GM18520 (cell line): ENCODE measurements around the gene PTH2.
"Not testable (repeated sequence)": the region's sequence is repeated elsewhere in the genome, so short reads cannot be mapped to it uniquely, and the experiment has no call there.

Experiments
- ATAC-seq: cut with Tn5 transposase; IDR thresholded peaks from one replicate; pipeline ENCODE4 v1.9.1; 2021; ENCODE audit not compliant: unreplicated experiment

PTH2 gene

GRCh38 chr19:49423071-49423984, at the start of gene PTH2:
PTH2 (minus strand) TSS chr19:49423441; CDS start chr19:49423339, 102 bp downstream.
- no peak for ATAC-seq

- no peak for ATAC-seq
These were observed 49.7 kb upstream of the PTH2 start for GRCh38 chr19:49472936-49473335.

- ATAC-seq: no peak
These were observed 47.4 kb upstream of the PTH2 start for GRCh38 chr19:49470615-49470978.

- ATAC-seq: peak; percentile 42
These were observed 46.8 kb upstream of the PTH2 start for GRCh38 chr19:49469828-49470614.

GRCh38 chr19:49468746-49469447, 45.7 kb upstream of the PTH2 start:
- ATAC-seq: peak; percentile 46

DNA sequence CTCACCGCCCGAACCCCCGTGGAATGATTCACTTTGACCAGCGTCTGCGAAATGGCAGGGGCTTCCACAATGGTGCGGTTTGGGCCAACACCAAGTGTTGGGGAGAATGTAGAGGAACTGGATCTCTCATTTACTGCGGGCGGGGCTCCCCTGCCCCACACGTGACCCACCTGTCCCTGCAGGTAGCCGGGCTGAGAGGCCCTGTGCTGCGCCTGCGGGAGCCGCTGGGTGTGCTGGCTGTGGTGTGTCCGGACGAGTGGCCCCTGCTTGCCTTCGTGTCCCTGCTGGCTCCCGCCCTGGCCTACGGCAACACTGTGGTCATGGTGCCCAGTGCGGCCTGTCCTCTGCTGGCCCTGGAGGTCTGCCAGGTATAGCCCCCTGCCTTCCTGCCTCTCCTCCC, 45.0 kb upstream of the PTH2 start:
- no peak for ATAC-seq

DNA sequence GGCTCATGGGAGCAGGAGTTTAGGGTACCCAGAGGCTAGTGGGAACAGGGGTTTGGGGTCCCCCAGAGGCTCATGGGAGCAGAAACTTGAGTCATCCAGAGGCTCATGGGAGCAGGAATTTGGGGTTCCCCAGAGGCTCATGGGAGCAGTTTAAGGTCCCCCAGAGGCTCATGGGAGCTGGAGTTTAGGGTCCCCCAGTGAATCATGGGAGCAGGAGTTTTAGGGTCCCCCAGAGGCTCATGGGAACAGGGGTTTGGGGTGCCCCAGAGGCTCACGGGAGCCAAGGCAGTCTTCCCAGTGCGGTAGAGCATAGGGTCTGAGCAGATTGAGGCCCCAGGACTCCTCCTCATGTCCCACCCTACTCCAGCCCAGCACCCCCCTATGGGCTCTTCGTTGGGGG, 42.1 kb upstream of the PTH2 start:
- ATAC-seq: no peak

DNA sequence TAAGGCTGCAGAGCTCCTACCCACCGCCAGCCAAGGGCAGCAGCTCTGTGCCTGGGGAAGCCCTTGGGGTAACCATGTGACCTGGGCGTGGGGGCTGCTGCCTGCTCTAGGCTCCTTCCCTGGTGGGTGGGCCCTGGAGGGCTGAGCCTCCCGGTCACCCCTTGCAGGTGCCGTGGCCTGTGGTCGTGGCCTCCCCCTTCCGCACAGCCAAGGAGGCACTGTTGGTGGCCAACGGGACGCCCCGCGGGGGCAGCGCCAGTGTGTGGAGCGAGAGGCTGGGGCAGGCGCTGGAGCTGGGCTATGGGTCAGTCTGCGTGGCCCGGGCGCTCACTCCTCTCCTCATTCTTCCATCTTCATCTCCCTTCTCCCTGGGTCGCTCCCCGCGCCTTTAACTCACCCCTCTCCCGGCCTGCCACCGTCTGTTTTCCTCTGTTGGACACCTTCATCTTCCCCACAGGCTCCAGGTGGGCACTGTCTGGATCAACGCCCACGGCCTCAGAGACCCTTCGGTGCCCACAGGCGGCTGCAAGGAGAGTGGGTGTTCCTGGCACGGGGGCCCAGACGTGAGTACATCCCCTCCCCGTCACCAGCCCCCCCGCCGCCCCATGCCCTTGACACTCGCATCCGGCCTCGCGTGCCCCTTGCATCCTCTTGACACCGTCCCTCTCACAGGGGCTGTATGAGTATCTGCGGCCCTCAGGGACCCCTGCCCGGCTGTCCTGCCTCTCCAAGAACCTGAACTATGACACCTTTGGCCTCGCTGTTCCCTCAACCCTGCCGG, 40.9 kb upstream of the PTH2 start:
- no peak for ATAC-seq

GRCh38 chr19:49462492-49462891, 39.3 kb upstream of the PTH2 start:
- no peak for ATAC-seq

DNA sequence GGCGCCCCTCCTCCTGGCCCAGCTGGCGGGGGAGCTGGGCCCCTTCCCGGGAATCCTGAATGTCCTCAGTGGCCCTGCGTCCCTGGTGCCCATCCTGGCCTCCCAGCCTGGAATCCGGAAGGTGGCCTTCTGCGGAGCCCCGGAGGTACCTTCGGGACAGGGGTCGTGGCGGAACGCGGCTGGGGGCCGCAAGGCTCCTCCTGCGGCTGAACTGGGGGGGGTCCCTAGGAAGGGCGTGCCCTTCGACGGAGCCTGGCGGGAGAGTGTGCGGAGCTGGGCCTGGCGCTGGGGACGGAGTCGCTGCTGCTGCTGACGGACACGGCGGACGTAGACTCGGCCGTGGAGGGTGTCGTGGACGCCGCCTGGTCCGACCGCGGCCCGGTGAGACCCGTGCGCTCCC, 38.4 kb upstream of the PTH2 start:
- ATAC-seq: no peak

GRCh38 chr19:49461130-49461529, 37.9 kb upstream of the PTH2 start:
- not testable (repeated sequence) for ATAC-seq

- no peak for ATAC-seq
These were observed 36.1 kb upstream of the PTH2 start for GRCh38 chr19:49459388-49459787.

- no peak for ATAC-seq
These were observed 35.3 kb upstream of the PTH2 start for GRCh38 chr19:49458567-49458903.

DNA sequence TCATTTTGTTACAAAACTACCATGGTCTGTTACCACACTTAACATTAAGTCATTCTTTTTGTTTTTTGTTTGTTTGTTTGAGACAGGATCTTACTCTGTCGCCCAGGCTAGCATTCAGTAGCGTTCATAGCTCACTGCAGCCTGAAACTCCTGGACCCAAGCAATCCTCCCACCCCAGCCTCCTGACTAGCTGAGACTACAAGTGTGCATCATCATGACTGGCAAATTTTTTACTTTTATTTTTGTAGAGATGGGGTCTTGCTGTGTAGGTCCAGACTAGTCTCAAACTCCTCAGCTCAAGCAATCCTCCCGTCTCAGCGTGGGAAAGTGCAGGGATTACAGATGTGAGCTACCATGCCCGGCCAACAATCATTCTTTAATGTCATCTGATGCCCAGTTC, 33.1 kb upstream of the PTH2 start:
- ATAC-seq: no peak

DNA sequence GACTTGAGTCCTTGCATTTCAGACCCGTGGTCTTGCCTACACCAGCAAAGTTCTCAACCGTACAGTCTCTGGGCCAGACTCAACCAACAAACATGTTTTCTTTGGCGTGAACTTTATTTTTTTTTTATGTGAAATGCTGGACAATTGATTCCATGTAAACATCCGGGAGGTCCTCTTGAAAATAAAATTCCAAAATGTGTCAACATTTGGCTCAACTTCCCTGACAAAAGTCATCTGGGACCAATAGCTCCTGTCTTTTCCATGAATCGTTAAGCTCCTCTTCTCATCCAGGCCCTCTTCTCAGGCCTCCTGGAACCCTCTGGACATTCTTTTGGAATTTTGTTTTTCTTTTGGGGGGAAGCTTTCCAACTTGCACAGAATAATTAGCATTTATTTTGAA, 32.5 kb upstream of the PTH2 start:
- no peak for ATAC-seq

GRCh38 chr19:49453757-49454240, 30.6 kb upstream of the PTH2 start:
- no peak for ATAC-seq

GRCh38 chr19:49453013-49453756, 29.9 kb upstream of the PTH2 start, which contains the start of gene ALDH16A1:
ALDH16A1 (plus strand) TSS chr19:49453225; CDS start chr19:49453332, 107 bp downstream.
- ATAC-seq: peak; percentile 83

DNA sequence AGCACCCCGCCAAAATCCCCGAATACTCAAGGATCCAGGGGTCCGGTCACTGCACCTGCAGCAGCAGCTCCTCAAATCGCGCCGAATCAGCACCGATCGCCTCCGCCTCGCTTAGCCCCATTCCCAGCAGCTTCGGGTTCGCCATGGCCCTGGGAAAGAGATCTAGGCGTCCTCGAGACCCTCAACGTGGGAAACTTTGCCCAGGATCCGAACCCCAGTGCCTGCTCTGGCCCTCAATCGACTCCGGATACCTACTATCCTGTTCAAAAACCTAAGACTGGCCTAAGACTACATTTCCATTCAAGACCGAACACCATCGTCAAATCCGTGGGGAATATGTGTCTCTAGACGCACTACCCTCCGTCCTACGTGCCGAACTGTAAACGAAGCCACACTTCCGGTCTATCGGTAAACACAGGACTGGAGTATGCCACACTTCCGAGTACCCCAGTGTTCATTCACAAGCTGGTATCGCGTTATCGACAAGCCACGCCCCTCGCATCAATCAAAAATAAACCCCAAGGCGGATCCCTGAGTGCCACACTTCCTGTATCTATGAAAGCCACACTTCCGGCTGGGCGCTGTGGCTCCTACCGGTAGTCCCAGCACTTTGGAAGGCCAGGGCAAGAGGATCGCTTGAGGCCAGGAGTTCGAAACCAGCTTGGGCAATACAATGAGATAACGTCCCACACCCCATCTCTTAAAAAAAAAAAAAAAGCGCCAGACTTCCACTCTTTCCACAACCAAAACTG, 28.4 kb upstream of the PTH2 start, which contains the start of gene PIH1D1:
TSS of gene PIH1D1 (minus strand) at position 385 of the 752 bp plus-strand sequence. CDS start at position 145, 240 bp downstream.
- peak; percentile 61 for ATAC-seq

DNA sequence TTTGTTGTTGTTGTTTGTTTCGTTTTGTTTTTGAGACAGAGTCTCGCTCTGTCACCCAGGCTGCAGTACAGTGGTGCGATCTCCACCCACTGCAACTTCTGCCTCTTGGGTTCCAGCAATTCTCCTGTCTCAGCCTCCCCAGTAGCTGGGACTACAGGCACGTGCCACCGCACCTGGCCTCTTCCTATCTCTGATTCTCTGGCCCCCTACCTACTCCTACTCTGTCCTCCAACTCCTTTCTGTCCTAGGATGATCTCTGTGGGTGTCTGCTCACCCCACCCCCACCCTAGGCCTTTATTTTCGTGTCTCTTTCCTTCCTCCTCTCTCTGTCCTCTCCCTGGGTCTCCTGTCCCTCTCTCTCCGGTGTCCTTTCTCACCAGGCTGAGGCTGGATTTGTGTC, 27.2 kb upstream of the PTH2 start:
- no peak for ATAC-seq
